HG02885 (cell line): ENCODE results near the gene TSPAN9.

ENCODE experiments used
- ATAC-seq: cut with Tn5 transposase; IDR thresholded peaks from one replicate; pipeline ENCODE4 v1.9.1; 2021; ENCODE audit warnings: mild to moderate bottlenecking; ENCODE audit not compliant: unreplicated experiment, poor library complexity

Gene TSPAN9

GRCh38 chr12:3319723-3320492 is 242.7 kb downstream of the TSPAN9 start:
- ATAC-seq: no peak

- ATAC-seq: no peak
These were observed 243.8 kb downstream of the TSPAN9 start for GRCh38 chr12:3320881-3321509.

- no peak for ATAC-seq
These were observed 244.7 kb downstream of the TSPAN9 start for GRCh38 chr12:3321881-3322280.

- no peak for ATAC-seq
These were observed 246.0 kb downstream of the TSPAN9 start for GRCh38 chr12:3323002-3323685.

GRCh38 chr12:3325736-3326135 is 248.6 kb downstream of the TSPAN9 start:
- no peak for ATAC-seq

GRCh38 chr12:3326156-3326849 is 249.1 kb downstream of the TSPAN9 start:
- ATAC-seq: no peak

GRCh38 chr12:3326850-3327780 is 249.9 kb downstream of the TSPAN9 start:
- ATAC-seq: no peak

- no peak for ATAC-seq
These were observed 250.9 kb downstream of the TSPAN9 start for GRCh38 chr12:3328081-3328480.

- ATAC-seq: no peak
These were observed 251.4 kb downstream of the TSPAN9 start for GRCh38 chr12:3328571-3328970.

GRCh38 chr12:3329361-3329760 is 252.2 kb downstream of the TSPAN9 start:
- ATAC-seq: no peak

GRCh38 chr12:3330976-3331510 is 253.9 kb downstream of the TSPAN9 start:
- no peak for ATAC-seq

- ATAC-seq: no peak
These were observed 255.0 kb downstream of the TSPAN9 start for GRCh38 chr12:3332188-3332587.

- no peak for ATAC-seq
These were observed 256.4 kb downstream of the TSPAN9 start for GRCh38 chr12:3333583-3333982.

GRCh38 chr12:3333991-3334391 is 256.8 kb downstream of the TSPAN9 start:
- ATAC-seq: no peak

GRCh38 chr12:3335078-3335487 is 257.9 kb downstream of the TSPAN9 start:
- ATAC-seq: no peak
